GM23338 (cell line): ENCODE measurements around the gene FAM13C. TPM values are rescaled to one million over a fixed set of nuclear protein-coding genes. Genes with fewer than 3 reads are reported as not detected.

Experiments
- ATAC-seq: fragments of 200-7000 bp; cut with Tn5 transposase; 3 replicates; pipeline ENCODE4 v1.9.1; 2020
- DNase-seq: peaks from one replicate; pipeline ENCODE4 v3.0.0-alpha.2; 2015; ENCODE audit warnings: low spot score
- H2AFZ ChIP-seq: fragments of 200-600 bp; sonication (generic); 2 replicates; pipeline ENCODE4 v1.8.0; 2016; ENCODE audit warnings: antibody characterized with exemption, mild to moderate bottlenecking, moderate library complexity
- H3F3A ChIP-seq: fragments of 200-600 bp; sonication (generic); replicated peaks from 2 replicates; pipeline ENCODE4 v1.8.0; 2017; ENCODE audit warnings: antibody characterized with exemption, mixed run types, low read depth
- H3K27ac ChIP-seq: fragments of 200-600 bp; sonication (generic); 2 replicates; pipeline ENCODE4 v1.6.1; 2016; ENCODE audit warnings: low read depth
- H3K27me3 ChIP-seq: fragments of 200-600 bp; sonication (generic); 2 replicates; pipeline ENCODE4 v1.8.0; 2016; ENCODE audit warnings: mild to moderate bottlenecking, mixed run types, moderate library complexity; ENCODE audit not compliant: insufficient read depth
- H3K36me3 ChIP-seq: fragments of 200-600 bp; sonication (generic); 2 replicates; pipeline ENCODE4 v1.8.0; 2016; ENCODE audit warnings: mild to moderate bottlenecking; ENCODE audit not compliant: insufficient read depth
- H3K4me1 ChIP-seq: fragments of 200-600 bp; sonication (generic); 2 replicates; pipeline ENCODE4 v1.8.0; 2016; ENCODE audit warnings: mild to moderate bottlenecking, moderate library complexity; ENCODE audit not compliant: insufficient read depth
- H3K4me2 ChIP-seq: fragments of 200-600 bp; sonication (generic); 2 replicates; pipeline ENCODE4 v1.7.1; 2017; ENCODE audit warnings: mixed run types
- H3K4me3 ChIP-seq: fragments of 200-600 bp; sonication (generic); 2 replicates; pipeline ENCODE4 v1.6.1; 2016; ENCODE audit warnings: mixed run types
- H3K79me2 ChIP-seq: fragments of 200-600 bp; sonication (generic); replicated peaks from 2 replicates; pipeline ENCODE4 v1.8.0; 2017; ENCODE audit warnings: mild to moderate bottlenecking; ENCODE audit not compliant: insufficient read depth
- H3K9me2 ChIP-seq: fragments of 200-600 bp; sonication (generic); 2 replicates; pipeline ENCODE4 v1.8.0; 2017; ENCODE audit not compliant: insufficient read depth
- H4K20me1 ChIP-seq: fragments of 200-600 bp; sonication (generic); replicated peaks from 2 replicates; pipeline ENCODE4 v1.8.0; 2017; ENCODE audit warnings: mild to moderate bottlenecking; ENCODE audit not compliant: insufficient read depth
- H3K27ac Mint-ChIP-seq: 2 replicates; pipeline ENCODE4 v1.8.0; 2020; ENCODE audit warnings: inconsistent platforms, mild to moderate bottlenecking, moderate library complexity, mixed read lengths
- H3K27me3 Mint-ChIP-seq: 3 replicates; pipeline ENCODE4 v1.8.0; 2022; ENCODE audit warnings: low read depth, mild to moderate bottlenecking, moderate library complexity, mixed read lengths, inconsistent platforms; ENCODE audit not compliant: insufficient read depth, poor library complexity
- H3K36me3 Mint-ChIP-seq: 3 replicates; pipeline ENCODE4 v1.8.0; 2021; ENCODE audit warnings: low read depth, mild to moderate bottlenecking, inconsistent platforms, moderate library complexity, mixed read lengths
- H3K4me1 Mint-ChIP-seq: 3 replicates; pipeline ENCODE4 v1.8.0; 2020; ENCODE audit warnings: mild to moderate bottlenecking, inconsistent platforms, mixed read lengths
- H3K4me3 Mint-ChIP-seq: 3 replicates; pipeline ENCODE4 v1.8.0; 2021; ENCODE audit warnings: moderate library complexity, mild to moderate bottlenecking, inconsistent platforms, mixed read lengths
- H3K9me3 Mint-ChIP-seq: 3 replicates; pipeline ENCODE4 v1.8.0; 2020; ENCODE audit warnings: moderate library complexity, mild to moderate bottlenecking, inconsistent platforms, mixed read lengths
- CREB1 ChIP-seq: fragments of 250-450 bp; sonication (Bioruptor Pico); IDR thresholded peaks from 2 replicates; pipeline ENCODE4 v1.5.0; 2020; ENCODE audit warnings: low read depth, mild to moderate bottlenecking, moderate library complexity
- ETS1 ChIP-seq: IDR thresholded peaks from 2 replicates; pipeline ENCODE4 v1.6.1; 2016; ENCODE audit warnings: antibody characterized with exemption
- EZH2phosphoT487 ChIP-seq: fragments of 200-600 bp; sonication (generic); IDR thresholded peaks from one replicate; pipeline ENCODE4 v1.8.1; 2018; ENCODE audit warnings: antibody characterized with exemption; ENCODE audit not compliant: unreplicated experiment
- JUNB ChIP-seq: IDR thresholded peaks from one replicate; pipeline ENCODE4 v1.6.1; 2016; ENCODE audit warnings: antibody characterized with exemption; ENCODE audit not compliant: unreplicated experiment
- NANOG ChIP-seq: IDR thresholded peaks from 2 replicates; pipeline ENCODE4 v1.6.1; 2016; ENCODE audit warnings: antibody characterized with exemption, borderline replicate concordance
- POLR2AphosphoS5 ChIP-seq: IDR thresholded peaks from 2 replicates; pipeline ENCODE4 v1.6.1; 2016; ENCODE audit warnings: antibody characterized with exemption, low read depth
- REST ChIP-seq: IDR thresholded peaks from one replicate; pipeline ENCODE4 v1.6.1; 2018; ENCODE audit warnings: antibody characterized with exemption; ENCODE audit not compliant: unreplicated experiment
- ZNF114 ChIP-seq: fragments of 250-450 bp; sonication (Bioruptor Pico); IDR thresholded peaks from 2 replicates; pipeline ENCODE4 v1.5.0; 2020; ENCODE audit warnings: mild to moderate bottlenecking, moderate library complexity
- ZNF331 ChIP-seq: fragments of 250-450 bp; sonication (Bioruptor Pico); IDR thresholded peaks from 2 replicates; pipeline ENCODE4 v1.5.0; 2020; ENCODE audit warnings: low read depth, mild to moderate bottlenecking, moderate library complexity
- ZNF462 ChIP-seq: fragments of 250-450 bp; sonication (Bioruptor Pico); IDR thresholded peaks from 2 replicates; pipeline ENCODE4 v1.5.0; 2020; ENCODE audit warnings: mild to moderate bottlenecking, moderate library complexity
- polyA plus RNA-seq: library from polyadenylated mRNA; unstranded; fragments of >200 nt; fragmentation: Nextera tagmentation; extraction: Ambion mirVana; gene quantifications from 2 replicates; pipeline ENCODE4 v1.2.1, GENCODE V29; 2016
- total RNA-seq: library from RNA; depleted of rRNA; stranded (reverse); fragments of >200 nt; shearing (Covaris generic); gene quantifications from 2 replicates; pipeline ENCODE4 v1.2.3, GENCODE V29; 2014

FAM13C gene
- total and polyA plus RNA-seq, 2 experiments from 2014 or later: 0.94 to 2.1 TPM

DNA sequence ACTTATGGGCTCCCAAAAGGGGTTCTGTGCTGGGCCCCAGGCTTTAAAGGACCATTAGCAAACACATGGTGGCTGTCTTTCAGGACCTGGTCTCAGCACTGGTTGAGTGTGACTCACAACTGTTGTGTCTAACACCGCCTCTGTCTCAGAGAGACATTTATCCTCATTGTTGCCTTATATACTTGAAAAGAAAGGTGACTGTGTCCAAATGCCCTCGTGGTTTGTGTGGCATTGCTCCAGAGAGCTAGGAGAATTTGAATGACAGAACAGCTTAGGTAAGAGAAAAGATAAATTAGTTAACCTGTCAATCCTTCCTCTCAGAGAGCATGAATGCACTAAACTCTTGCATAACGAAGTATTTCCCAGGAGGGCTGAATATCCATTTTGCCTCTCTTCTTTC is 14.5 kb upstream of the FAM13C start:
- Mint-ChIP-seq H3K36me3 (no peaks in the 10 kb centered on the region), H3K27ac (no peak overlapping the region), H3K9me3 (no peaks in the 10 kb centered on the region), H3K4me1 (peaks cover 13% of the 10 kb centered on the region), H3K4me3 (no peak overlapping the region), H3K27me3 (peaks cover 1% of the 10 kb centered on the region)
- TF ChIP-seq ZNF331 (no peak), EZH2phosphoT487 (no peak), ZNF462 (CRISPR knock-in tag) (no peak), NANOG (no peak), POLR2AphosphoS5 (no peak), ZNF114 (CRISPR knock-in tag) (no peak), JUNB (no peak), REST (no peak), ETS1 (no peak), CREB1 (CRISPR knock-in tag) (no peak)
- H3K27me3 ChIP-seq: no peaks in the 10 kb centered on the region
- H3K4me1 ChIP-seq: no peaks in the 10 kb centered on the region
- no peak overlapping the region for H2AFZ ChIP-seq
- H3K27ac ChIP-seq: no peak overlapping the region
- ATAC-seq (no peak), DNase-seq (no peak)
- H3K79me2 ChIP-seq: no peaks in the 10 kb centered on the region
- H3F3A ChIP-seq: no peaks in the 10 kb centered on the region
- H3K4me2 ChIP-seq: no peak overlapping the region
- no peaks in the 10 kb centered on the region for H3K9me2 ChIP-seq
- H3K36me3 ChIP-seq: no peaks in the 10 kb centered on the region
- no peak overlapping the region for H3K4me3 ChIP-seq
- H4K20me1 ChIP-seq: no peaks in the 10 kb centered on the region
